ENCODE results near the gene INF2. TPM values are rescaled to one million over a fixed set of nuclear protein-coding genes. Genes with fewer than 3 reads are reported as not detected.

Gene INF2
- total RNA-seq, 2 experiments from 2014 or later, result 74.9 to 76.9 TPM

GRCh38 chr14:104677512-104678332 is 11.7 kb upstream of the INF2 start:
- ATAC-seq (ENCODE audit: poor library complexity), result peak; percentile 81
- H3K4me3 Mint-ChIP-seq, result peak overlapping the region; percentile 83
- H3K36me3 ChIP-seq (ENCODE audit: insufficient read depth, low read length), result no peaks in the 10 kb centered on the region
- ChIA-PET POLR2A (interaction anchor here (1.0 to 3.1 kb wide), 7 partner anchors 9 to 123 kb away, joined by 3 to 17 read pairs (median 8); partner anchors contain the start of genes INF2 and ZBTB42), CTCF (no interaction called here)
- no peaks in the 10 kb centered on the region for H3K9me3 Mint-ChIP-seq
- no peaks in the 10 kb centered on the region for H3K9me3 ChIP-seq (ENCODE audit: control insufficient read depth in 1 of 2, insufficient read depth in 1 of 2, low read length in 2 of 2)
- no peak overlapping the region for H3K27ac ChIP-seq (ENCODE audit: low read depth in 1 of 2, low read length in 2 of 2)
- peaks cover 24% of the 10 kb centered on the region for H3K4me1 ChIP-seq (ENCODE audit: insufficient read depth, low read length)
- intact Hi-C loops (cut with DNase I, micrococcal nuclease), result no loop called here
- TF ChIP-seq, protein P1, sequence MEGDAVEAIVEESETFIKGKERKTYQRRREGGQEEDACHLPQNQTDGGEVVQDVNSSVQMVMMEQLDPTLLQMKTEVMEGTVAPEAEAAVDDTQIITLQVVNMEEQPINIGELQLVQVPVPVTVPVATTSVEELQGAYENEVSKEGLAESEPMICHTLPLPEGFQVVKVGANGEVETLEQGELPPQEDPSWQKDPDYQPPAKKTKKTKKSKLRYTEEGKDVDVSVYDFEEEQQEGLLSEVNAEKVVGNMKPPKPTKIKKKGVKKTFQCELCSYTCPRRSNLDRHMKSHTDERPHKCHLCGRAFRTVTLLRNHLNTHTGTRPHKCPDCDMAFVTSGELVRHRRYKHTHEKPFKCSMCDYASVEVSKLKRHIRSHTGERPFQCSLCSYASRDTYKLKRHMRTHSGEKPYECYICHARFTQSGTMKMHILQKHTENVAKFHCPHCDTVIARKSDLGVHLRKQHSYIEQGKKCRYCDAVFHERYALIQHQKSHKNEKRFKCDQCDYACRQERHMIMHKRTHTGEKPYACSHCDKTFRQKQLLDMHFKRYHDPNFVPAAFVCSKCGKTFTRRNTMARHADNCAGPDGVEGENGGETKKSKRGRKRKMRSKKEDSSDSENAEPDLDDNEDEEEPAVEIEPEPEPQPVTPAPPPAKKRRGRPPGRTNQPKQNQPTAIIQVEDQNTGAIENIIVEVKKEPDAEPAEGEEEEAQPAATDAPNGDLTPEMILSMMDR (IDR thresholded peaks at IDR 0.05), result no peak
- H3K27me3 Mint-ChIP-seq, result no peaks in the 10 kb centered on the region
- no peaks in the 10 kb centered on the region for H3K27me3 ChIP-seq (ENCODE audit: control insufficient read depth in 1 of 2, insufficient read depth in 2 of 2, low read length in 2 of 2)
- no peaks in the 10 kb centered on the region for H3K36me3 Mint-ChIP-seq (ENCODE audit: low read depth)
- DNase-seq, result peak; percentile 25 to 82 (median 50)
- peaks cover 11% of the 10 kb centered on the region for H3K4me1 Mint-ChIP-seq (ENCODE audit: low read depth)
- H3K4me3 ChIP-seq (ENCODE audit: low read length), result peak overlapping the region; percentile 73
- no peak overlapping the region for H3K27ac Mint-ChIP-seq

DNA sequence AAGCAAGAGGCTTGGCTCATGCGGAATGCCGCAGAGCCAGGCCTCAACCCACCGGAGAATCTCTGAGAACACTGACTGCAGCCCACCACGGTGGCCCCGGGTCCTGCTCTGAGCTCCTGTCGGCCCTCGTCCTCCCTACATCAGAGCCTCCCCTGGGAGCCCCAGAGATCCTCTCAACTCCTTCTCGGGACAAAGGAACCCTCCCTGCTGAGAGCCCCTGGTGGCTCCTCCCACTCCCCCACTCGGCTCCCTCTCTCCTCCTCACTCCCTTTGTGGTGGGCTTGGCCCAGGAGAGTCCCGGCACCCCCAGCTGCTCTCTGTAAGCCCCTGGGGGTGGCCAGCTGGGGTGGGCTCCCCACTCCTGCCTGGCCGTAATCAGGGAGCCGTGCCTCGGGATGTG is 11.1 kb upstream of the INF2 start:
- no peaks in the 10 kb centered on the region for H3K9me3 ChIP-seq (ENCODE audit: control insufficient read depth in 1 of 2, insufficient read depth in 1 of 2, low read length in 2 of 2)
- TF ChIP-seq, protein P1 (IDR thresholded peaks at IDR 0.05), result no peak
- Mint-ChIP-seq H3K36me3 (ENCODE audit: low read depth) (no peaks in the 10 kb centered on the region), H3K27me3 (no peaks in the 10 kb centered on the region), H3K4me1 (ENCODE audit: low read depth) (peaks cover 11% of the 10 kb centered on the region), H3K9me3 (no peaks in the 10 kb centered on the region), H3K4me3 (no peak overlapping the region), H3K27ac (no peak overlapping the region)
- no peak for ATAC-seq (ENCODE audit: poor library complexity)
- CTCF ChIA-PET, result no interaction called here
- H3K4me3 ChIP-seq (ENCODE audit: low read length), result peak overlapping the region; percentile 73
- H3K36me3 ChIP-seq (ENCODE audit: insufficient read depth, low read length), result no peaks in the 10 kb centered on the region
- POLR2A ChIA-PET, result interaction anchor here (1.0 to 3.1 kb wide), 8 partner anchors 9 to 123 kb away, joined by 3 to 17 read pairs (median 6); partner anchors contain the start of genes INF2 and ZBTB42
- H3K4me1 ChIP-seq (ENCODE audit: insufficient read depth, low read length), result peaks cover 24% of the 10 kb centered on the region
- DNase-seq, result peak in 1 of 14 experiments; percentile 28
- intact Hi-C loops (cut with DNase I, micrococcal nuclease), result no loop called here
- H3K27ac ChIP-seq (ENCODE audit: low read depth in 1 of 2, low read length in 2 of 2), result no peak overlapping the region
- no peaks in the 10 kb centered on the region for H3K27me3 ChIP-seq (ENCODE audit: control insufficient read depth in 1 of 2, insufficient read depth in 2 of 2, low read length in 2 of 2)

DNA sequence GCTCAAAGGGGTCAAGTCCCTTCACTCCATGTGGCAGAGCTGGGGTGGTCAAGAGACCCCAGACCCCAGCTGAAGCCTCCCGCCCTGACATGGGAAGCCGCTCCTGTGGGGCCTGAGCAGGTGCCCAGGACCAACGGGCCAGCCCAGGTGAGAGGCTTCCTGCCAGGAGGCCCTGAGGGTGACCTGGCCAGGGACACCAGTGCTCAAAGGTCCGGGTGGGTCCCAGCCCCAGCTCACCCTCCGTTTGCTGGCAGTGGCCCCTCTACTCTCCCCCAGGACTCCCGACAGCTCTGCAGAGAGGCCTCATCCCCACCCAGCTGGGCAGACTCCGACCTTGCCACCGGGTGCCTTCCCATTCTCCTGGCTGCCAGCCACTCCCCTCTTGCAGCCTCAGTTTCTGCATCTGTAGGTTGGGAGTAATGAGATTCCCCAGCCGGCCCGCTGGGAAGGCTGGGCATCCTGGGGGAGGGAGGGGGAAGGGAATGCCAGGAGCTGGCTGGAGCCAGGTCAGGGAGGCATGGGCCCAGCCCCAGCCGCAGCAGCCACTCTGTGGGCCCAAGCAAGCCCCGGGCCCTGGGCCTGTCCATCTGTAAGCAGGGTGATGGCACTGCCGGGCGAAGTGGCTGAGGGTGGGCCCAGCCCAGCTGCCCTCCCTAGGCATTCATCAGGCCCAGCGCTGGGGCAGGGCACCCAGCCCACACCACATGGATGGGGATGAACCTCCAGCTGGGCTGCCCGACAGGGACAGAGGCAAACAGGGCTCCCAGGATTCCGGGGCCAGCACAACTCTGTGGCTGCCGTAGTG is 10.3 kb upstream of the INF2 start:
- no peak for ATAC-seq (ENCODE audit: poor library complexity)
- Mint-ChIP-seq H3K36me3 (ENCODE audit: low read depth) (no peaks in the 10 kb centered on the region), H3K4me3 (peak overlapping the region; percentile 45), H3K4me1 (ENCODE audit: low read depth) (peaks cover 8% of the 10 kb centered on the region), H3K27me3 (no peaks in the 10 kb centered on the region), H3K27ac (no peak overlapping the region), H3K9me3 (no peaks in the 10 kb centered on the region)
- TF ChIP-seq, protein P1 (IDR thresholded peaks at IDR 0.05), result no peak
- Histone ChIP-seq H3K9me3 (ENCODE audit: control insufficient read depth in 1 of 2, insufficient read depth in 1 of 2, low read length in 2 of 2) (no peaks in the 10 kb centered on the region), H3K27ac (ENCODE audit: low read depth in 1 of 2, low read length in 2 of 2) (no peak overlapping the region), H3K4me1 (ENCODE audit: insufficient read depth, low read length) (peaks cover 24% of the 10 kb centered on the region), H3K36me3 (ENCODE audit: insufficient read depth, low read length) (no peaks in the 10 kb centered on the region), H3K27me3 (ENCODE audit: control insufficient read depth in 1 of 2, insufficient read depth in 2 of 2, low read length in 2 of 2) (no peaks in the 10 kb centered on the region), H3K4me3 (ENCODE audit: low read length) (no peak overlapping the region)
- ChIA-PET POLR2A (interaction anchor here (1.0 to 3.1 kb wide), 4 partner anchors 8 to 18 kb away, joined by 3 to 11 read pairs (median 6); partner anchors contain the start of gene INF2), CTCF (no interaction called here)
- DNase-seq, result peak in 1 of 14 experiments; percentile 17
- intact Hi-C loops (cut with DNase I, micrococcal nuclease), result no loop called here
